Stimulated activated CD8-positive, alpha-beta memory T cell treated with anti-CD3 and anti-CD28 coated beads, Interleukin-4, amount 100 ng/mL, for 4 hours (primary cell): ENCODE measurements around the gene CHPT1.
"Not testable (repeated sequence)": the region's sequence is repeated elsewhere in the genome, so short reads cannot be mapped to it uniquely, and the experiment has no call there.

Experiments used
- DNase-seq, 2 donors: peaks; one replicate each; pipeline ENCODE4 v3.0.0-alpha.2; 2020; ENCODE audit warnings: low read depth in 2 of 2, low spot score in 1 of 2

The CHPT1 gene

GRCh38 chr12:101681627-101682026 is 15.8 kb upstream of the CHPT1 start:
- not testable (repeated sequence) for DNase-seq

GRCh38 chr12:101685092-101685491 is 12.3 kb upstream of the CHPT1 start:
- no peak for DNase-seq

- DNase-seq, result no peak
Observed at GRCh38 chr12:101686176-101686575, 11.3 kb upstream of the CHPT1 start.

- no peak for DNase-seq
Observed at GRCh38 chr12:101690544-101691098, 6.8 kb upstream of the CHPT1 start.

GRCh38 chr12:101691503-101692096 is 5.8 kb upstream of the CHPT1 start:
- DNase-seq, result no peak

- no peak for DNase-seq
Observed at GRCh38 chr12:101694297-101694848, 3.1 kb upstream of the CHPT1 start.

GRCh38 chr12:101694986-101695385 is 2.5 kb upstream of the CHPT1 start:
- DNase-seq, result no peak

- DNase-seq, result no peak
Observed at GRCh38 chr12:101695706-101696105, 1.7 kb upstream of the CHPT1 start.

GRCh38 chr12:101696251-101697196 is 916 bp upstream of the CHPT1 start:
- no peak for DNase-seq

GRCh38 chr12:101697930-101698799 is 725 bp downstream of the CHPT1 start:
- DNase-seq, result no peak

- DNase-seq, result no peak
Observed at GRCh38 chr12:101698800-101699347, 1.4 kb downstream of the CHPT1 start.

GRCh38 chr12:101700299-101700820 is 2.9 kb downstream of the CHPT1 start:
- no peak for DNase-seq

- DNase-seq, result no peak
Observed at GRCh38 chr12:101703487-101703886, 6.0 kb downstream of the CHPT1 start.

GRCh38 chr12:101706403-101706802 is 9.0 kb downstream of the CHPT1 start:
- DNase-seq, result no peak

GRCh38 chr12:101707131-101707782 is 9.8 kb downstream of the CHPT1 start:
- DNase-seq, result no peak

- DNase-seq, result no peak
Observed at GRCh38 chr12:101710288-101710687, 12.8 kb downstream of the CHPT1 start.

GRCh38 chr12:101713059-101713682 is 15.7 kb downstream of the CHPT1 start:
- no peak for DNase-seq

- no peak for DNase-seq
Observed at GRCh38 chr12:101713930-101714329, 16.5 kb downstream of the CHPT1 start.

GRCh38 chr12:101714877-101715444 is 17.5 kb downstream of the CHPT1 start:
- DNase-seq, result no peak
